ENCODE data around the gene ADGRF3.
"Not testable (repeated sequence)": the region's sequence is repeated elsewhere in the genome, so short reads cannot be mapped to it uniquely, and the experiment has no call there.

ADGRF3 gene

DNA sequence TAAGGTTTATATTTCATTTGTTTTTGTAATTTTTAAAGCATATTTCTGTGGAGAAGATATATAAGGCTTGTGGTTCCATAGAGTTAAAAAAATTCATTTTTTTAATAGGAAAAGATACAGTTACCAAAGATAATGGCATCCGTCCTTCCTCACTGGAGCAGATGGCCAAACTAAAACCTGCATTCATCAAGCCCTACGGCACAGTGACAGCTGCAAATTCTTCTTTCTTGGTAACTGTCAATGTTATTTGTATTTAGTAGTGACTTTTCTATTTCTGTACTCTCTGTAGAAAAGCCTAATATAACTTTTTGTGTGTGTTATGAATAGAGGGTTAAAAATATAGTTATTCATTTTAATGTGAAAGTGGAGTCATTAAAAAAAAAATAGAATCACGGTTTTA is 66.7 kb downstream of the ADGRF3 start:
- DNase-seq (ENCODE audit: low read depth, low spot score), result no peak

DNA sequence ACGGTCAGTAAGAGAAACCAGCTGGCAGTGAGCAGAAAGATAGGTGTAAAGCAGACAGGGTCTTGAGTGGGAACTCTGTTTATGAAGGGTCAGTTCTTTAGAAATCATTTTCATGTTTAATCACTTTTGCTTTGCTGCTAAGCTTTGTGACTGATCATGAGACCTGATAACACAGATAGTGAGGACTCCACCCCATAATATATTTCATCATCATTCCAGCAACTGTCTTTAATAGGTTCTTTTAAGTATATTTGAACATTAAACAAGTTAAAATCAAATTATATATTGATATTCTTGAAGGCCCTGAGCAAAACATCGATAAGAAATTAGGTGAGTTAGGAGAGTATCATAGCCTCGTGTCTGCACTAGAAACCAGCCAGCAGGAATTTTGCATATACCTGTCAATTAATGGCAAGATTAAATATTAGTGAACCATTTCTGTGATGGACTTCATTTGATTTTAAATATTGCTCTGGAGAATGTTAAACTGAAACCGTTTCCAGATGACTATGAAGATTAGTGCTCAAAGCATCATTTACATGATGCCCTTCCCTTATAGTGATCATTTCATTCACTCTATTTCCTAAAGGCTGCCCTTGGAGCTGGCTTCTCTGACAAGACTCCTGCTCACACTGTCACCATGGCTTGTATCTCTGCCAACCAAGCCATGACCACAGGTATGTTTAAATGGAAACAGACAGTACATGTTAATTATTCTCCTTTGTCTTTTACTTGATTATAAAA is 69.9 kb downstream of the ADGRF3 start:
- no peak for DNase-seq (ENCODE audit: low read depth, low spot score)

DNA sequence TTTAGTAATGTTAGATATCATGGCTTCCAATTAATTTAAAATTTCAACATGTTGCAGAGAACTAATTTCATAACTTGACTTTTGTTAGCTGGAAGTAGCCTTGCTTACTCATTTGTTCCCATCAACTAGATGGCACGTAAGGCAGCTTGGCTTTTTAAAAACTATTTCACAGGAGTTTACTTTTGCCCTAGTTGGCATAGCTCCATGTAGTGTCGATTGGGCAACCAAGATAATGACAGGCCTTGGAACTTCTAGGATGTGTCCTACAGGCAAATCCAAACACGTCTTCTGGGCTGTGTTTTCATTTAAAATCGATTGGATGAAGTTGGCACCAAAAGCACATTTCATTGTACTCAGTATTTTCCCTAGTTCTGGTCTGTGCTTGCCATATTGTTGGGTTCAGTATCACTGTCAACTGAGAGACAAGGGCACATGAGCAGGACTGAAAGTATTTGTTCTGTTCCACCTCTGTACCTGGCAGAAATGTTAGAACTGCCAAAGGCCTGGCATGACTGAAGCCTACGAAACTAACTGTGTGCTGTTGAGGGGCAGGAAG is 72.5 kb downstream of the ADGRF3 start:
- no peak for DNase-seq (ENCODE audit: low read depth, low spot score)

DNA sequence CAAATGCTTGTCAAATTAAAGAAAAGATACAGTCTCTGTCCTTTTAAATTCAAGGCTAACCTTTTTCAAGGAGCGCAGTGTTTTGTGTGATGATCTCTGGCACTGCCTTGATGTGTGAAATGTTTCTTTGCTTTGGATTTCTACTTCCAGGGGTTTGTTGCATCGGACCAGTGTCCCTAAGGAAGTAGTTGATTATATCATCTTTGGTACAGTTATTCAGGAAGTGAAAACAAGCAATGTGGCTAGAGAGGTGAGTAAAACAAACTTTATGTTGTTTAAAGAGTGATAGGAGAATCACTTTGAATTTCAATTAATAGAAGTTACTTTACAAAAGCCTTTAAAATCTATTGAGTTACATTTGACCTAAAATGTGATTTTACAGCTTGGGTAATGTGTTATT is 73.1 kb downstream of the ADGRF3 start:
- no peak for DNase-seq (ENCODE audit: low read depth, low spot score)

DNA sequence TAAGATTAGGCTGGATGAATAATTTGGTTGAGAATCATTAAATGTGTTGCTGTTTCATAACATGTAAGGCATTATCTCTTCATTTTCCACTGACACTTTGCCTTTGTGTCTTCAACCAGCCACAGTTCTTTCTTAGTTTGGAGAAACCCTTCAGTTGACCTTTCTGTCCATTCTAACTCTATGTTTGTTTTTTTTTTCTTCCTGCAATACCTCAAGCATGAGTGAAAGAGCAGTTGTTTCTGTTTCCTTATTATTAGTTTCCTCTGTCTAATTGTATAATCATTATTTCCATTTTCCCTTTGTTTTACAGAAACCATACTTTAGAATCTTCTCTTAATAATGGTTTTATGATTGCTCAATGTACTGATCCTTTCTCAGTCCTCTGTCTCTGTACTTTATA is 76.2 kb downstream of the ADGRF3 start:
- DNase-seq (ENCODE audit: low read depth, low spot score), result no peak

DNA sequence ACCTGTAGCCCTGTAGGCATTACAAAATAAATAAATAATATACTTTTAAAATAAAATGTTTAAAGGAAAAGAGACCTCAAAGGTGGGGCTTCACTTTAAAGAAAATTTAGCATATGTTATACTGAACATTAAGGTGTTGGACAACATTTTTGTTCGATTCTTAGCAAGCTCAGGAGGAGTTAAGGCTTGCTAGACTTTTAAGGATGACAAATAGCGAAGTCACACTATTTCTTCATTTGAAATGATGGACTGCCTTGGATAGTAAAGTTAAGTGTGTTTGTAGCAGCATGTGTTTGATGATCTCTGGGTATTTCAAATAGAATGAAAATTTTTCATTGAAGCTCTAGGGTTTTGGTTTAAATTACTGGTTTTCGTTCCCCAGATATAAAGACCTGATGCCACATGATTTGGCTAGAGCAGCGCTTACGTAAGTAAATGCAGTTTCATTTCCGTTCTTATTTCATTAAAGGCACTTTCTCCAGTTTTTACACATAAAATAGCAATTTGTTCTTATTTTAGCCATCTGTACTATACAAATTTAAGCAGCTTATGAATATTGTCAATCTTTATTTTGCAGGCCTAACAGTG is 76.9 kb downstream of the ADGRF3 start:
- no peak for DNase-seq (ENCODE audit: low read depth, low spot score)

DNA sequence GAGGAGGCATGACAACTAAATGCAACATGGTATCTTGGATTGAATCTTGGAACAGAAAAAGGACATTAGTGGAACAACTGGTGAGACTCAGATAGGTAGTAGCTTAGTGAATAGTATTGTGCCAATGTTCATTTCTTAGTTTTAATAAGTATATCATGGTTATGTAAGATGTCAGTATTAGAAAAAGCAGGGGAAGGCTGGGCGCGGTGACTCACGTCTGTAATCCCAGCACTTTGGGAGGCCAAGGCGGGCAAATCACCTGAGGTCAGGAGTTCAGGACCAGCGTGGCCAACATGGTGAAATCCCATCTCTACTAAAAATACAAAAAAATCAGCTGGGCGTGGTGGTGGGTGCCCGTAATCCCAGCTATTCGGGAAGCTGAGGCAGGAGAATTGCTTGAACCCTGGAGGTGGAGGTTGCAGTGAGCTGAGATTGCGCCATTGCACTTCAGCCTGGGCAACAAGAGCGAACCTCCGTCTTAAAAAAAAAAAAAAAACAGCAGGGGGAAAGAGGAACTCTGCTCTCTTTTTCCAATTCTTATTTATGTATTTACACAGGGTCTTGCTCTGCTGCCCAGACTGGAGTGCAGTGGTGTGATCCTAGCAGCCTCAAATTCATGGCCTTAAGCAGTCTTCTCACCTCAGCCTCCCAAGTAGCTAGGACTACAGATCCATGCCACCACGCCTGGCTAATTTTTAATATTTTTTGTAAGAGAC is 77.8 kb downstream of the ADGRF3 start:
- DNase-seq (ENCODE audit: low read depth, low spot score), result not testable (repeated sequence)

DNA sequence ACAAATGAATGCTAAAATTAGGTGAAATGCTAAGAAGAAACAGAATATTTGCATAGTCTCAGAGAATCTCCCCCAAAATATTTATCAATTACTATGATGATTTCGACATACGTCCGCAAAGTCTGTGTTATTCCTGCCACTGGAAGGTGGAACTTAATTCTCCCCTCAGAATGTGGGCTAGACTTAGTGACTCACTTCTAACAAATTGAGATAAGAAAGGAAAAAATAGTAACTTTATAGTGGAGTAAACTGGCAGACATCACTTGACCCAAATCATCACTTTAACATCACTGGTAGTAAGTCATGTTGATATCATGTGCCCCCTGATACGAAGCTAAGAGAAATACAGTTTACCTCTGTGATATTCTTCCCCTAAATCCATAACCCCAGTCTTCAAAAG is 78.4 kb downstream of the ADGRF3 start:
- DNase-seq (ENCODE audit: low read depth, low spot score), result no peak

DNA sequence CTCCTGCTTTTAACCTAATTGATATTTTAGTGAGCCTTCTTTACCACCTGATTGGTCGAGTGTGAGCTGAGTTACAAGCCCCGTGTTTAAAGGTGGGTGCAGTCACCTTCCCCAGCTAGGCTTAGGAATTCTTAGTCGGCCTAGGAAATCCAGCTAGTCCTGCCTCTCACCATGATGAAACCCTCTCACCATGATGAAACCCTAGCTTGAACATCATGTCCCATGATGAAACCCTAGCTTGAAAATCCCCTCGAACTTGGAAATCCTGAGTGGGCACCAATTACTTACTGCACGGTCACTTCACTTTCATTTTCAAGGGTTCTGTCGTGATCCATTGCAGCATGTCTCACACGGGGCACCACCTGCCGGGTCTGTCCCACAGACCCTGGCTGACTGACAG is 87.8 kb downstream of the ADGRF3 start:
- not testable (repeated sequence) for DNase-seq (ENCODE audit: low read depth, low spot score)
